Activated T-cell treated with anti-CD3 and anti-CD28 coated beads, Interleukin-2, amount 50 U/mL, for 72 hours (primary cell): ENCODE data around the gene VSIG10L2. TPM values are rescaled to one million over a fixed set of nuclear protein-coding genes. Genes with fewer than 3 reads are reported as not detected.

ENCODE experiments used
- ATAC-seq, 2 donors: fragments of 150-1000 bp; cut with Tn5 transposase; replicated peaks in 1 of 2; 2 replicates each; pipeline ENCODE4 v1.10.0; 2021; ENCODE audit warnings: moderate library complexity in 2 of 2, mild to moderate bottlenecking in 1 of 2
- DNase-seq, 2 donors: peaks; one replicate each; pipeline ENCODE4 v3.0.0; 2021 to 2022; ENCODE audit warnings: mixed read lengths in 1 of 2
- H3K27ac Mint-ChIP-seq: one replicate; pipeline ENCODE4 v1.8.0; 2022; ENCODE audit warnings: mild to moderate bottlenecking, moderate library complexity, mixed read lengths
- H3K27me3 Mint-ChIP-seq: one replicate; pipeline ENCODE4 v1.8.0; 2022; ENCODE audit warnings: low read depth, mixed read lengths
- H3K36me3 Mint-ChIP-seq, 2 donors: one replicate each; pipeline ENCODE4 v1.8.0; 2022; ENCODE audit warnings: mixed read lengths in 2 of 2, mild to moderate bottlenecking in 1 of 2; ENCODE audit not compliant: insufficient read depth in 2 of 2
- H3K4me1 Mint-ChIP-seq: one replicate; pipeline ENCODE4 v1.8.0; 2022; ENCODE audit warnings: low read depth, mixed read lengths
- H3K4me3 Mint-ChIP-seq, 2 donors: one replicate each; pipeline ENCODE4 v1.8.0; 2022; ENCODE audit warnings: mild to moderate bottlenecking in 2 of 2, mixed read lengths in 2 of 2, moderate library complexity in 2 of 2
- H3K9me3 Mint-ChIP-seq, 2 donors: one replicate each; pipeline ENCODE4 v1.8.0; 2022; ENCODE audit warnings: mixed read lengths in 2 of 2
- total RNA-seq, 2 donors: library from RNA; stranded (reverse); gene quantifications; one replicate each; pipeline ENCODE4 v1.2.3, GENCODE V29; 2022

Gene VSIG10L2
- total RNA-seq, 2 donors from 2014 or later = not detected

GRCh38 chr11:125946712-125947418, 1.0 kb downstream of the VSIG10L2 start:
- Mint-ChIP-seq H3K27ac (no peak overlapping the region), H3K4me1 (peaks cover 7% of the 10 kb centered on the region), H3K4me3 (no peak overlapping the region), H3K9me3 (no peaks in the 10 kb centered on the region), H3K36me3 (no peaks in the 10 kb centered on the region), H3K27me3 (no peaks in the 10 kb centered on the region)
- no peak for ATAC-seq
- DNase-seq = no peak

- no peak overlapping the region for H3K27ac Mint-ChIP-seq
- no peaks in the 10 kb centered on the region for H3K27me3 Mint-ChIP-seq
- peaks cover 1% of the 10 kb centered on the region for H3K4me1 Mint-ChIP-seq
- H3K9me3 Mint-ChIP-seq = no peaks in the 10 kb centered on the region
- H3K4me3 Mint-ChIP-seq = no peak overlapping the region
- H3K36me3 Mint-ChIP-seq = no peaks in the 10 kb centered on the region
- ATAC-seq (no peak), DNase-seq (no peak)
Observed at GRCh38 chr11:125947419-125948277, 1.8 kb downstream of the VSIG10L2 start.

- no peaks in the 10 kb centered on the region for H3K9me3 Mint-ChIP-seq
- ATAC-seq (no peak), DNase-seq (no peak)
- no peak overlapping the region for H3K4me3 Mint-ChIP-seq
- no peaks in the 10 kb centered on the region for H3K36me3 Mint-ChIP-seq
- H3K4me1 Mint-ChIP-seq = no peaks in the 10 kb centered on the region
- H3K27me3 Mint-ChIP-seq = no peaks in the 10 kb centered on the region
- H3K27ac Mint-ChIP-seq = no peak overlapping the region
Observed at GRCh38 chr11:125948278-125949051, 2.6 kb downstream of the VSIG10L2 start.

- no peaks in the 10 kb centered on the region for H3K4me1 Mint-ChIP-seq
- ATAC-seq (no peak), DNase-seq (no peak)
- H3K36me3 Mint-ChIP-seq = no peaks in the 10 kb centered on the region
- no peak overlapping the region for H3K27ac Mint-ChIP-seq
- H3K27me3 Mint-ChIP-seq = no peaks in the 10 kb centered on the region
- H3K9me3 Mint-ChIP-seq = no peaks in the 10 kb centered on the region
- H3K4me3 Mint-ChIP-seq = no peak overlapping the region
Observed at GRCh38 chr11:125949271-125950177, 3.7 kb downstream of the VSIG10L2 start.

- ATAC-seq (no peak), DNase-seq (no peak)
- no peaks in the 10 kb centered on the region for H3K36me3 Mint-ChIP-seq
- no peak overlapping the region for H3K27ac Mint-ChIP-seq
- no peak overlapping the region for H3K4me3 Mint-ChIP-seq
- H3K4me1 Mint-ChIP-seq = no peaks in the 10 kb centered on the region
- H3K27me3 Mint-ChIP-seq = no peaks in the 10 kb centered on the region
- no peaks in the 10 kb centered on the region for H3K9me3 Mint-ChIP-seq
Observed at GRCh38 chr11:125950178-125950490, 4.3 kb downstream of the VSIG10L2 start.

GRCh38 chr11:125950696-125951651, 5.1 kb downstream of the VSIG10L2 start:
- DNase-seq = no peak
- H3K4me3 Mint-ChIP-seq = no peak overlapping the region

GRCh38 chr11:125951731-125952130, 5.9 kb downstream of the VSIG10L2 start:
- DNase-seq (no peak), ATAC-seq (no peak)
- H3K27me3 Mint-ChIP-seq = no peaks in the 10 kb centered on the region
- H3K27ac Mint-ChIP-seq = no peak overlapping the region
- H3K36me3 Mint-ChIP-seq = no peaks in the 10 kb centered on the region
- no peaks in the 10 kb centered on the region for H3K4me1 Mint-ChIP-seq
- no peaks in the 10 kb centered on the region for H3K9me3 Mint-ChIP-seq
- H3K4me3 Mint-ChIP-seq = no peak overlapping the region

More at GRCh38 chr11:125950696-125951651, 5.1 kb downstream of the VSIG10L2 start:
- Mint-ChIP-seq H3K36me3 (no peaks in the 10 kb centered on the region), H3K27me3 (no peaks in the 10 kb centered on the region), H3K4me1 (no peaks in the 10 kb centered on the region), H3K27ac (no peak overlapping the region), H3K9me3 (no peaks in the 10 kb centered on the region)
- ATAC-seq = no peak

- DNase-seq (no peak), ATAC-seq (no peak)
- no peaks in the 10 kb centered on the region for H3K36me3 Mint-ChIP-seq
- no peaks in the 10 kb centered on the region for H3K27me3 Mint-ChIP-seq
- no peak overlapping the region for H3K27ac Mint-ChIP-seq
- no peak overlapping the region for H3K4me3 Mint-ChIP-seq
- no peaks in the 10 kb centered on the region for H3K9me3 Mint-ChIP-seq
- peaks cover 2% of the 10 kb centered on the region for H3K4me1 Mint-ChIP-seq
Observed at GRCh38 chr11:125952559-125952958, 6.7 kb downstream of the VSIG10L2 start.

GRCh38 chr11:125952973-125953372, 7.1 kb downstream of the VSIG10L2 start:
- DNase-seq = no peak
- Mint-ChIP-seq H3K27ac (no peak overlapping the region), H3K4me1 (peaks cover 6% of the 10 kb centered on the region), H3K27me3 (no peaks in the 10 kb centered on the region), H3K36me3 (no peaks in the 10 kb centered on the region), H3K4me3 (no peak overlapping the region), H3K9me3 (no peaks in the 10 kb centered on the region)
- no peak for ATAC-seq

- Mint-ChIP-seq H3K9me3 (no peaks in the 10 kb centered on the region), H3K36me3 (no peaks in the 10 kb centered on the region), H3K27ac (no peak overlapping the region), H3K27me3 (no peaks in the 10 kb centered on the region), H3K4me3 (no peak overlapping the region), H3K4me1 (peaks cover 7% of the 10 kb centered on the region)
- DNase-seq (no peak), ATAC-seq (no peak)
Observed at GRCh38 chr11:125953401-125953935, 7.6 kb downstream of the VSIG10L2 start.

GRCh38 chr11:125954123-125954944, 8.5 kb downstream of the VSIG10L2 start:
- ATAC-seq = no peak
- H3K4me1 Mint-ChIP-seq = peaks cover 7% of the 10 kb centered on the region

More at GRCh38 chr11:125954123-125954944, 8.5 kb downstream of the VSIG10L2 start:
- no peaks in the 10 kb centered on the region for H3K9me3 Mint-ChIP-seq
- H3K27me3 Mint-ChIP-seq = no peaks in the 10 kb centered on the region
- H3K27ac Mint-ChIP-seq = no peak overlapping the region
- H3K36me3 Mint-ChIP-seq = no peaks in the 10 kb centered on the region
- no peak for DNase-seq
- no peak overlapping the region for H3K4me3 Mint-ChIP-seq
